Mesenchymal stem cell (in vitro differentiated cells and primary cell): Measurements from ENCODE around the gene PTPRN2. TPM values are rescaled to one million over a fixed set of nuclear protein-coding genes. Genes with fewer than 3 reads are reported as not detected.
A peak's percentile ranks its signal among the peaks of the same experiment; 100 is the strongest.

Experiments
- DNase-seq: peaks from one replicate; pipeline ENCODE4 v3.0.0-alpha.2; 2013
- H2AFZ ChIP-seq: one replicate; pipeline ENCODE4 v1.6.1; 2013; ENCODE audit warnings: low read depth, mild to moderate bottlenecking, control low read depth, inconsistent platforms, low read length, moderate library complexity
- H2AK5ac ChIP-seq: 2 replicates; pipeline ENCODE4 v1.6.1; 2013; ENCODE audit warnings: low read length, moderate library complexity, mild to moderate bottlenecking, inconsistent platforms; ENCODE audit not compliant: severe bottlenecking
- H2BK120ac ChIP-seq: one replicate; pipeline ENCODE4 v1.6.1; 2013; ENCODE audit warnings: low read depth, mild to moderate bottlenecking, inconsistent platforms, low read length, moderate library complexity
- H2BK12ac ChIP-seq, 2 experiments: one replicate each; pipeline ENCODE4 v1.6.1; 2013; ENCODE audit warnings: inconsistent platforms in 2 of 2, low read length in 2 of 2, mild to moderate bottlenecking in 2 of 2, moderate library complexity in 2 of 2, control low read depth in 1 of 2
- H2BK15ac ChIP-seq: one replicate; pipeline ENCODE4 v1.6.1; 2013; ENCODE audit warnings: mild to moderate bottlenecking, low read depth, inconsistent platforms; ENCODE audit not compliant: poor library complexity, severe bottlenecking
- H2BK5ac ChIP-seq: 2 replicates; pipeline ENCODE4 v1.6.1; 2013; ENCODE audit warnings: low read depth, mild to moderate bottlenecking, low read length, control low read depth, inconsistent platforms; ENCODE audit not compliant: poor library complexity, severe bottlenecking
- H3K14ac ChIP-seq, 2 experiments: one replicate each; pipeline ENCODE4 v1.6.1; 2013; ENCODE audit warnings: inconsistent platforms in 2 of 2, low read length in 2 of 2, control low read depth in 1 of 2, mild to moderate bottlenecking in 1 of 2, moderate library complexity in 1 of 2
- H3K18ac ChIP-seq, 2 experiments: one replicate each; pipeline ENCODE4 v1.6.1; 2013; ENCODE audit warnings: inconsistent platforms in 2 of 2, low read length in 2 of 2, control low read depth in 1 of 2, low read depth in 1 of 2, mild to moderate bottlenecking in 1 of 2
- H3K23ac ChIP-seq, 2 experiments: one replicate each; pipeline ENCODE4 v1.6.1; 2013; ENCODE audit warnings: inconsistent platforms in 2 of 2, low read length in 2 of 2, mild to moderate bottlenecking in 2 of 2, moderate library complexity in 2 of 2, control low read depth in 1 of 2
- H3K27ac ChIP-seq: 2 replicates; pipeline ENCODE4 v1.5.1; 2013; ENCODE audit warnings: mild to moderate bottlenecking, moderate library complexity, low read length, control low read depth, inconsistent platforms; ENCODE audit not compliant: poor library complexity, severe bottlenecking
- H3K27me3 ChIP-seq, 2 experiments: 2 replicates each; pipeline versions ENCODE4 v1.6.1 to v1.7.0; 2013; ENCODE audit warnings: low read length in 2 of 2, mild to moderate bottlenecking in 2 of 2, moderate library complexity in 2 of 2, control low read depth in 1 of 2, inconsistent platforms in 1 of 2; ENCODE audit not compliant: control insufficient read depth in 1 of 2, insufficient read depth in 1 of 2
- H3K36me3 ChIP-seq, 2 experiments: 2 replicates each; pipeline versions ENCODE4 v1.6.1 to v1.7.0; 2013; ENCODE audit warnings: low read length in 2 of 2, control low read depth in 1 of 2, inconsistent platforms in 1 of 2, low read depth in 1 of 2, mild to moderate bottlenecking in 1 of 2; ENCODE audit not compliant: insufficient read depth in 2 of 2, control insufficient read depth in 1 of 2
- H3K4ac ChIP-seq, 2 experiments: one replicate each; pipeline ENCODE4 v1.6.1; 2013; ENCODE audit warnings: inconsistent platforms in 2 of 2, low read length in 2 of 2, mild to moderate bottlenecking in 2 of 2, moderate library complexity in 2 of 2, control low read depth in 1 of 2, low read depth in 1 of 2
- H3K4me1 ChIP-seq: 2 replicates; pipeline ENCODE4 v1.6.1; 2013; ENCODE audit warnings: low read depth, low read length, control low read depth; ENCODE audit not compliant: control insufficient read depth, insufficient read depth
- H3K4me2 ChIP-seq: 2 replicates; pipeline ENCODE4 v1.6.1; 2013; ENCODE audit warnings: low read length, mild to moderate bottlenecking, inconsistent platforms; ENCODE audit not compliant: poor library complexity, severe bottlenecking
- H3K4me3 ChIP-seq, 2 experiments: 2 replicates each; pipeline versions ENCODE4 v1.5.1 to v1.7.0; 2013; ENCODE audit warnings: low read length in 2 of 2, mild to moderate bottlenecking in 2 of 2, control low read depth in 1 of 2, low read depth in 1 of 2; ENCODE audit not compliant: insufficient read depth in 1 of 2
- H3K79me1 ChIP-seq: replicated peaks from 2 replicates; pipeline ENCODE4 v1.6.1; 2013; ENCODE audit warnings: mild to moderate bottlenecking, control low read depth, low read length, inconsistent platforms; ENCODE audit not compliant: poor library complexity, severe bottlenecking
- H3K9ac ChIP-seq: 2 replicates; pipeline ENCODE4 v1.7.0; 2013; ENCODE audit warnings: mild to moderate bottlenecking, low read length, moderate library complexity
- H3K9me3 ChIP-seq: 2 replicates; pipeline ENCODE4 v1.7.0; 2013; ENCODE audit warnings: mild to moderate bottlenecking, low read length; ENCODE audit not compliant: control insufficient read depth
- H4K8ac ChIP-seq: one replicate; pipeline ENCODE4 v1.6.1; 2013; ENCODE audit warnings: inconsistent platforms, mild to moderate bottlenecking, low read length, moderate library complexity
- H4K91ac ChIP-seq: one replicate; pipeline ENCODE4 v1.6.1; 2013; ENCODE audit warnings: mild to moderate bottlenecking, low read length, inconsistent platforms
- WGBS: methylation state at CpG from one replicate; pipeline ENCODE4 v1.1.7; 2013; ENCODE audit warnings: mixed read lengths; 5-methylcytosine and 5-hydroxymethylcytosine counted together
- polyA plus RNA-seq, 2 experiments: library from polyadenylated mRNA; stranded (reverse); fragments of 200-250 nt; gene quantifications; one replicate each; pipeline ENCODE4 v1.2.3, GENCODE V29; 2013

The PTPRN2 gene
- polyA plus RNA-seq (2013, experiment 1 of 2), result 0.51 TPM
- polyA plus RNA-seq (2013, experiment 2 of 2), result 0.55 TPM

DNA sequence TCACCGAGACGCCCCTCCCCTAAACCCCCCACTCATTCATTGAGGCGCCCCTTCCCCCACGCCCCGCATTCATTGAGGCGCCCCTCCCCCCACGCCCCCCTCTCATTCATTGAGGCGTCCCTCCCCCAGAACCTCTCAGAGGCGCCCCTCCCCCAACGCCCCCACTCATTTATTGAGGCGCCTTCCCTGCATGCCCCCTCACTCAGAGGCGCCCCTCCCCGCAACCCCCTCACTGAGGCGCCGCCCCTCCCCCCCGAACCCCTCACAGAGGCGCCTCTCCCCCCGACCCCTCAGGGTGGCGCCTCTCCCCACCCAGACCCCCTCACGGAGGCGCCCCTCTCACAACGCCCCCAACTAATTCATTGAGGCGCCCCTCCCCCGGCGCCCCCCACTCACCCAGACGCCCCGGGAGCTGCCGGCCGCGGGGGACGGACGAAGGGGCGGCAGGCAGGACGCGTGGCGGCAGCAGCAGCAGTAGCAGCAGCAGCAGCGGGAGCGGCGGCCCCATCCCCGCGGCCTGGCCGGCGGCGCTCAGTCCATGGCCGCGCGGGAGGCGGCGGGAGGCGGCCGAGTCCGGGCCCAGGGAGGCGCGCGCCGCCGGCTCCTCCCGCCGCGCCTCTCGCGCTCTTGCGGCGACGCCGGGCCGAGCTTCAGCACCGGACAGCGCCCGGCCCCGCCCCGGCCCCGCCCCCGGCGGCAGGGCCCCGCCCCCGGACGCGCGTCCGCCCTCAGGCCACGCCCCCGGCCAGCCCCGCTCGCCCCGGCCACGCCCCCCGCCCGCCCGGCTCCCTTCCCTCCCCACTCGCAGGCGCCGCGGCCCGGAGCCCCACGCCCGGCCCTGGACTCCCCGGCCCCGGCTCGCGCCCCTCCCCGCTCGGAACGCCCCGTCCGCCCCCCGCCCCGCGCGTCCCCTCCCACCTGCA is at the start of gene PTPRN2:
Gene PTPRN2 (minus strand): TSS at position 662 of the 923 bp plus-strand sequence.
- H3K27ac ChIP-seq, result no peak within 1 kb of the TSS
- H3K4me3 ChIP-seq, result peak within 1 kb of the TSS in 1 of 2 experiments; percentile 45
- no peak within 1 kb of the TSS for H3K4ac ChIP-seq
- no peak within 1 kb of the TSS for H3K9ac ChIP-seq
- H3K9me3 ChIP-seq, result no peaks in the 10 kb centered on the region
- no peak within 1 kb of the TSS for H4K91ac ChIP-seq
- H3K4me1 ChIP-seq, result peaks cover 7% of the 10 kb centered on the region
- peak within 1 kb of the TSS; percentile 60 for H3K4me2 ChIP-seq
- peaks cover 21 to 49% of the 10 kb centered on the region in 2 experiments for H3K27me3 ChIP-seq
- no peak within 1 kb of the TSS for H2BK5ac ChIP-seq
- no peak within 1 kb of the TSS for H2AK5ac ChIP-seq
- no peaks in the 10 kb centered on the region for H3K79me1 ChIP-seq
- DNase-seq, result peak; percentile 22
- no peaks in the 10 kb centered on the region for H3K36me3 ChIP-seq
- no peak within 1 kb of the TSS for H2BK15ac ChIP-seq
- H2BK12ac ChIP-seq, result no peak within 1 kb of the TSS
- H3K18ac ChIP-seq, result no peak within 1 kb of the TSS
- no peak within 1 kb of the TSS for H3K23ac ChIP-seq
- H4K8ac ChIP-seq, result no peak within 1 kb of the TSS
- 5% methylated on average over 26 of the region's 110 CpGs for WGBS
- no peak within 1 kb of the TSS for H2AFZ ChIP-seq
- no peak within 1 kb of the TSS for H3K14ac ChIP-seq
- no peak within 1 kb of the TSS for H2BK120ac ChIP-seq

DNA sequence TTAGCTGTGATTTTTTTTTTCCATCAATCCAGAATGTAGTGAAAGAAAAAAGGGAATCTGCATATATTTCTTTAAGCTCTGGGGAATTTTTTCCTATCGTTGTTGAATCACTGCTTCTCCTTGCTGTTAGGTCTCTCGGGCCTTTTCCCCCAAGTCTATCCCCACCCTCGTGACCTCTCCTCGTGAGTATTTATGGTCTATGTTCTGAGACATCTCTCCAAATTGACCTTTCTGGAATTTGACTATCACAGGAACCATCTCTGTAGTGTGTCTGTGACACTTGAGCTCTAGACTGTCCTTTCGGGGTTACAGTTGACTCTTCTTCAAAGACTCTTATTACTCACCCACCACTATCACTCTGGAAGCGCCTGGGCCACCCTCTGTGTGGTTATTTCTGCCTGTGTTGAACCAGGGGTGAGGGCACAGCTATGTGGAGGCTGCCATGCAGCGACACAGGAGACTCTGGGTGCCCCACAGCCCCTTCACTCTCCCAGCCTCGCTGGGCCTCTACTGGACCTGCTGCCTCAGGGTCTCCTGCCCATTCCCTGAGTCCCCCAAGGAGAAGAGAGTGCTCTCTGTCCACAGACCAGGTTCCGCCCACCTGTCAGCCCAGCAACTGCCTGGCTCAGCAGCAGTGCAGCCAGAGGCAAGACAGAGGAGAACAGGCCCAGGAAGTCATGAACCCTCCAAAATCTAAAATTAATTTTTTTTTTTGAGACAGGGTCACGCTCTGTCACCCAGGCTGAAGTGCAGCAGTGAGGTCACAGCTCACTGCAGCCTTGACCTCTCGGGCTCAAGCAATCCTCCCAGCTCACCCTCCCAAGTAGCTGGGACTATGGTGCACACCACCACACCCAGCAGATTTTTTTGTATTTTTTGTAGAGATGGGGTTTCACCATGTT is 45.7 kb upstream of the PTPRN2 start:
- H2BK15ac ChIP-seq, result no peak overlapping the region
- DNase-seq, result no peak
- H3K4ac ChIP-seq, result no peak overlapping the region
- H3K14ac ChIP-seq, result no peak overlapping the region
- no peak overlapping the region for H2BK5ac ChIP-seq
- H3K9ac ChIP-seq, result no peak overlapping the region
- H3K18ac ChIP-seq, result no peak overlapping the region
- no peak overlapping the region for H3K27ac ChIP-seq
- no peak overlapping the region for H2AFZ ChIP-seq
- no peak overlapping the region for H4K91ac ChIP-seq
- no peak overlapping the region for H3K4me2 ChIP-seq
- no peaks in the 10 kb centered on the region for H3K27me3 ChIP-seq
- H2AK5ac ChIP-seq, result no peak overlapping the region
- H3K36me3 ChIP-seq, result peaks cover 14 to 18% of the 10 kb centered on the region in 2 experiments
- H4K8ac ChIP-seq, result no peak overlapping the region
- WGBS, result 86% methylated on average over 10 of the region's 11 CpGs
- H2BK120ac ChIP-seq, result no peak overlapping the region
- H3K9me3 ChIP-seq, result no peaks in the 10 kb centered on the region
- no peak overlapping the region for H3K23ac ChIP-seq
- no peak overlapping the region for H3K4me3 ChIP-seq
- H3K79me1 ChIP-seq, result peaks cover 13% of the 10 kb centered on the region
- peaks cover 2% of the 10 kb centered on the region for H3K4me1 ChIP-seq
- no peak overlapping the region for H2BK12ac ChIP-seq

DNA sequence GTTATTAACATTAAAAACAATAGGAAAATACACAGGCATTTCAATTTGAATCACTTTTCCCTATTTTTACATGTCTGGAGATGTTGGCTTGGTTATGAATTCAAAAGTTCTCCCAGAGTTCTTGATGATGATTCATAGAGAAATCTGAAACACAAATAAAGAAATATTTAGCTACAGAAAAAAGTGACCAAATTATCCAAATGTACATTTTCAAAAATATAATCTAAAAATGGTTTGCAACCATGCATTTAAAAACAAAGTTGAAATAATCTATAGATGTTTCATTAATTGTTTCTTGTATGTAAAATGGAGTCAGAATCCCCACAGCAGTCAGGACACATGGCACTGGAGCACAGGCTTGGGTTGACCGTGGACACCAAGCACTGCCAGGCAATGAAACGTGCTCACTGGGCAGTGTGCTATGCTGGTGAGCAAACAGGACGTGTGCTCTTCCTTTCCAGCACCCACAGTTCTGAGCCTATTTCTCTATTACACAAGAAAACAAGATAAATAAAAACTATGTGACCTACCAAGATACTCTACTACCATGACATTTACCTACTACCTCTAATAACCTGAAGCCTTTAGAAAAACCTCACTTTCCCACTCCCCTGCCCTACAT is 44.1 kb upstream of the PTPRN2 start:
- Histone ChIP-seq H2AFZ (no peak overlapping the region), H3K14ac (no peak overlapping the region), H3K36me3 (peaks cover 12 to 18% of the 10 kb centered on the region in 2 experiments), H2BK12ac (no peak overlapping the region), H3K18ac (no peak overlapping the region), H3K4me3 (no peak overlapping the region), H2BK5ac (no peak overlapping the region), H3K27ac (no peak overlapping the region), H3K4me2 (no peak overlapping the region), H4K8ac (no peak overlapping the region), H3K27me3 (no peaks in the 10 kb centered on the region), H3K4ac (no peak overlapping the region), H3K79me1 (peaks cover 6% of the 10 kb centered on the region), H2BK120ac (no peak overlapping the region), H3K23ac (no peak overlapping the region), H3K9ac (no peak overlapping the region), H3K9me3 (no peaks in the 10 kb centered on the region), H2AK5ac (no peak overlapping the region), H4K91ac (no peak overlapping the region), H3K4me1 (peaks cover 2% of the 10 kb centered on the region), H2BK15ac (no peak overlapping the region)
- no peak for DNase-seq
- 100% methylated on average over 3 of the region's 3 CpGs for WGBS
